ENCODE data around the gene TNFRSF13B. TPM values are rescaled to one million over a fixed set of nuclear protein-coding genes. Genes with fewer than 3 reads are reported as not detected.

TNFRSF13B gene
- polyA plus RNA-seq, 1 of the 3 experiments (the other 2 are of a cell fraction) = not detected

- H3K4me2 ChIP-seq = no peak overlapping the region
- DNase-seq = no peak
- no peak overlapping the region for H3K4me3 ChIP-seq (ENCODE audit: low read depth in 2 of 2, low read length in 1 of 2)
- H3F3A ChIP-seq (replicated peaks; ENCODE audit: insufficient read depth) = no peaks in the 10 kb centered on the region
- no peak overlapping the region for H3K9ac ChIP-seq
- H3K27me3 ChIP-seq (ENCODE audit: insufficient read depth) = peaks cover 19% of the 10 kb centered on the region; the same call in 1 of the 2 replicates
- H3K4me1 ChIP-seq (ENCODE audit: control insufficient read depth in 1 of 2, insufficient read depth in 2 of 2, low read depth in 1 of 2, low read length in 1 of 2) = no peaks in the 10 kb centered on the region; a peak in 1 of 4 replicates
- H3K36me3 ChIP-seq (replicated peaks in 1 of 2; ENCODE audit: control insufficient read depth in 1 of 2, insufficient read depth in 2 of 2, low read length in 1 of 2) = no peaks in the 10 kb centered on the region
- H3K9me3 ChIP-seq = no peaks in the 10 kb centered on the region
- H3K79me2 ChIP-seq (ENCODE audit: insufficient read depth) = no peaks in the 10 kb centered on the region
- H3K9me2 ChIP-seq = no peaks in the 10 kb centered on the region
- H4K20me1 ChIP-seq (ENCODE audit: insufficient read depth) = no peaks in the 10 kb centered on the region
- ChIA-PET CTCF (no interaction called here), POLR2A (no interaction called here)
- no peak for TF ChIP-seq JUND (IDR thresholded peaks at IDR 0.05)
- TF ChIP-seq IRF3 (IDR thresholded peaks at IDR 0.05; ENCODE audit: low read depth, low read length) = no peak
- TF ChIP-seq MXI1 (IDR thresholded peaks at IDR 0.05; ENCODE audit: low read depth, low read length) = no peak
- TF ChIP-seq RCOR1 (IDR thresholded peaks at IDR 0.05; ENCODE audit: low read length) = no peak
- TF ChIP-seq NRF1 (IDR thresholded peaks at IDR 0.05; ENCODE audit: low read depth, low read length) = no peak
- TF ChIP-seq, protein P1, sequence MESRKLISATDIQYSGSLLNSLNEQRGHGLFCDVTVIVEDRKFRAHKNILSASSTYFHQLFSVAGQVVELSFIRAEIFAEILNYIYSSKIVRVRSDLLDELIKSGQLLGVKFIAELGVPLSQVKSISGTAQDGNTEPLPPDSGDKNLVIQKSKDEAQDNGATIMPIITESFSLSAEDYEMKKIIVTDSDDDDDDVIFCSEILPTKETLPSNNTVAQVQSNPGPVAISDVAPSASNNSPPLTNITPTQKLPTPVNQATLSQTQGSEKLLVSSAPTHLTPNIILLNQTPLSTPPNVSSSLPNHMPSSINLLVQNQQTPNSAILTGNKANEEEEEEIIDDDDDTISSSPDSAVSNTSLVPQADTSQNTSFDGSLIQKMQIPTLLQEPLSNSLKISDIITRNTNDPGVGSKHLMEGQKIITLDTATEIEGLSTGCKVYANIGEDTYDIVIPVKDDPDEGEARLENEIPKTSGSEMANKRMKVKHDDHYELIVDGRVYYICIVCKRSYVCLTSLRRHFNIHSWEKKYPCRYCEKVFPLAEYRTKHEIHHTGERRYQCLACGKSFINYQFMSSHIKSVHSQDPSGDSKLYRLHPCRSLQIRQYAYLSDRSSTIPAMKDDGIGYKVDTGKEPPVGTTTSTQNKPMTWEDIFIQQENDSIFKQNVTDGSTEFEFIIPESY (IDR thresholded peaks at IDR 0.05; ENCODE audit: borderline replicate concordance, low read depth) = no peak
- TF ChIP-seq, protein P2, sequence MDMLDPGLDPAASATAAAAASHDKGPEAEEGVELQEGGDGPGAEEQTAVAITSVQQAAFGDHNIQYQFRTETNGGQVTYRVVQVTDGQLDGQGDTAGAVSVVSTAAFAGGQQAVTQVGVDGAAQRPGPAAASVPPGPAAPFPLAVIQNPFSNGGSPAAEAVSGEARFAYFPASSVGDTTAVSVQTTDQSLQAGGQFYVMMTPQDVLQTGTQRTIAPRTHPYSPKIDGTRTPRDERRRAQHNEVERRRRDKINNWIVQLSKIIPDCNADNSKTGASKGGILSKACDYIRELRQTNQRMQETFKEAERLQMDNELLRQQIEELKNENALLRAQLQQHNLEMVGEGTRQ (IDR thresholded peaks at IDR 0.05; ENCODE audit: borderline replicate concordance, low read depth, low read length) = no peak
- TF ChIP-seq FOSL2 (IDR thresholded peaks at IDR 0.05; ENCODE audit: borderline replicate concordance, low read depth) = no peak
- TF ChIP-seq FOXM1 (IDR thresholded peaks at IDR 0.05; ENCODE audit: low read depth) = no peak
- TF ChIP-seq RFX5 (IDR thresholded peaks at IDR 0.05; ENCODE audit: low read length) = no peak
- TF ChIP-seq, protein P3, sequence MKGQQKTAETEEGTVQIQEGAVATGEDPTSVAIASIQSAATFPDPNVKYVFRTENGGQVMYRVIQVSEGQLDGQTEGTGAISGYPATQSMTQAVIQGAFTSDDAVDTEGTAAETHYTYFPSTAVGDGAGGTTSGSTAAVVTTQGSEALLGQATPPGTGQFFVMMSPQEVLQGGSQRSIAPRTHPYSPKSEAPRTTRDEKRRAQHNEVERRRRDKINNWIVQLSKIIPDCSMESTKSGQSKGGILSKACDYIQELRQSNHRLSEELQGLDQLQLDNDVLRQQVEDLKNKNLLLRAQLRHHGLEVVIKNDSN (IDR thresholded peaks at IDR 0.05; ENCODE audit: borderline replicate concordance, low read depth) = no peak
- no peak for TF ChIP-seq NFIC (IDR thresholded peaks at IDR 0.05; ENCODE audit: borderline replicate concordance)
- no peak for TF ChIP-seq MAX (IDR thresholded peaks at IDR 0.05; ENCODE audit: low read depth)
- TF ChIP-seq TCF12 (IDR thresholded peaks at IDR 0.05) = no peak
- TF ChIP-seq, protein P4, sequence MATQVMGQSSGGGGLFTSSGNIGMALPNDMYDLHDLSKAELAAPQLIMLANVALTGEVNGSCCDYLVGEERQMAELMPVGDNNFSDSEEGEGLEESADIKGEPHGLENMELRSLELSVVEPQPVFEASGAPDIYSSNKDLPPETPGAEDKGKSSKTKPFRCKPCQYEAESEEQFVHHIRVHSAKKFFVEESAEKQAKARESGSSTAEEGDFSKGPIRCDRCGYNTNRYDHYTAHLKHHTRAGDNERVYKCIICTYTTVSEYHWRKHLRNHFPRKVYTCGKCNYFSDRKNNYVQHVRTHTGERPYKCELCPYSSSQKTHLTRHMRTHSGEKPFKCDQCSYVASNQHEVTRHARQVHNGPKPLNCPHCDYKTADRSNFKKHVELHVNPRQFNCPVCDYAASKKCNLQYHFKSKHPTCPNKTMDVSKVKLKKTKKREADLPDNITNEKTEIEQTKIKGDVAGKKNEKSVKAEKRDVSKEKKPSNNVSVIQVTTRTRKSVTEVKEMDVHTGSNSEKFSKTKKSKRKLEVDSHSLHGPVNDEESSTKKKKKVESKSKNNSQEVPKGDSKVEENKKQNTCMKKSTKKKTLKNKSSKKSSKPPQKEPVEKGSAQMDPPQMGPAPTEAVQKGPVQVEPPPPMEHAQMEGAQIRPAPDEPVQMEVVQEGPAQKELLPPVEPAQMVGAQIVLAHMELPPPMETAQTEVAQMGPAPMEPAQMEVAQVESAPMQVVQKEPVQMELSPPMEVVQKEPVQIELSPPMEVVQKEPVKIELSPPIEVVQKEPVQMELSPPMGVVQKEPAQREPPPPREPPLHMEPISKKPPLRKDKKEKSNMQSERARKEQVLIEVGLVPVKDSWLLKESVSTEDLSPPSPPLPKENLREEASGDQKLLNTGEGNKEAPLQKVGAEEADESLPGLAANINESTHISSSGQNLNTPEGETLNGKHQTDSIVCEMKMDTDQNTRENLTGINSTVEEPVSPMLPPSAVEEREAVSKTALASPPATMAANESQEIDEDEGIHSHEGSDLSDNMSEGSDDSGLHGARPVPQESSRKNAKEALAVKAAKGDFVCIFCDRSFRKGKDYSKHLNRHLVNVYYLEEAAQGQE (IDR thresholded peaks at IDR 0.05; ENCODE audit: low read depth, low read length) = no peak
- no peak for TF ChIP-seq CHD2 (IDR thresholded peaks at IDR 0.05; ENCODE audit: low read length, partially characterized antibody)
- TF ChIP-seq RXRA (IDR thresholded peaks at IDR 0.05; ENCODE audit: borderline replicate concordance, low read depth) = no peak
- no peak for TF ChIP-seq GATA2 (CRISPR knock-in tag; IDR thresholded peaks at IDR 0.05)
- TF ChIP-seq SMC3 (IDR thresholded peaks at IDR 0.05; ENCODE audit: low read depth, low read length) = no peak
- WGBS (ENCODE audit: low lambda C conversion rate) = 69% methylated on average over 5 of the region's 6 CpGs
- no peak overlapping the region for H3K27ac ChIP-seq (ENCODE audit: low read depth in 2 of 2, low read length in 1 of 2)
- no peak overlapping the region for H2AFZ ChIP-seq (ENCODE audit: low read depth)
Observed at GRCh38 chr17:16972346-16972745, 428 bp upstream of the TNFRSF13B start.
